Renal pelvis (tissue), 4 donors: ENCODE data around the gene GIMAP5. TPM values are rescaled to one million over a fixed set of nuclear protein-coding genes. Genes with fewer than 3 reads are reported as not detected.

ENCODE experiments used
- DNase-seq: peaks from one replicate; pipeline ENCODE4 v3.0.0-alpha.2; 2013
- polyA plus RNA-seq, 3 donors: library from polyadenylated mRNA; unstranded; fragments of 120-200 nt; gene quantifications; one replicate each; pipeline ENCODE4 v1.2.1, GENCODE V29; 2013; ENCODE audit not compliant: insufficient read length in 3 of 3

The GIMAP5 gene
- polyA plus RNA-seq, 3 donors: 4.3 to 7.3 (median 6.1) TPM

DNA sequence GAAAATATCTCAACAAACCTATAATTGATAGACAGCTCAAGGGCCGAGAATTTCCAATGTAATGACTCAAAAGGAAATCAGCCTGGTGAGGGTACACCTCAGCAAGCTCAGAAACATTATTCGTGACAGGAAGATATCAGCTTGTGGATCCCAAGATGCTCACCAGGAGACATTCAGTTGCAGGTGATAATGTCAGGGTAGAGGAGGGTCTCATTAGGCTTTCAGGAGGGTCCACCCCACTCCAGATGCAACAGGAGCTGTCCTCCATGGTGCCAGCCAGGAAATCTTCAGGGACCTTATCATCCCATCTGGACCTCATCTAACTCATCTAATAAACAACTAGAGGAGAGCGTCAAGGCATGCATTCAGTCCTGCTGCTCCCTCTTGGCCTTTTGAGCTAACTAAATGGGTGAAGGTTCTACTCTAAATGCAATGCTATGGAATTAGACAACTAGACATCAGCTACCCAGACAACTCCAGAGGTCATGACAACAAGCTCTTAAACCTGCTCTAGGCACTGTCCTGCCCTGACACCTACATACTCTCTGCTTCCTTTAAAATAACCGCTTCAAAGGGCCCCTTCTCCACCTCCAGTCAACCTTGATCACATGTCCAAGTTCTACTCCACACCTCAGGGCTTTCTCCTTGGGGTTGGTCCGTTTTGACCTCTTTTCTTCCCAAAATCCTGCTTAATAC, 4.3 kb upstream of the GIMAP5 start:
- no peak for DNase-seq

GRCh38 chr7:150733482-150734095, 3.6 kb upstream of the GIMAP5 start:
- no peak for DNase-seq

DNA sequence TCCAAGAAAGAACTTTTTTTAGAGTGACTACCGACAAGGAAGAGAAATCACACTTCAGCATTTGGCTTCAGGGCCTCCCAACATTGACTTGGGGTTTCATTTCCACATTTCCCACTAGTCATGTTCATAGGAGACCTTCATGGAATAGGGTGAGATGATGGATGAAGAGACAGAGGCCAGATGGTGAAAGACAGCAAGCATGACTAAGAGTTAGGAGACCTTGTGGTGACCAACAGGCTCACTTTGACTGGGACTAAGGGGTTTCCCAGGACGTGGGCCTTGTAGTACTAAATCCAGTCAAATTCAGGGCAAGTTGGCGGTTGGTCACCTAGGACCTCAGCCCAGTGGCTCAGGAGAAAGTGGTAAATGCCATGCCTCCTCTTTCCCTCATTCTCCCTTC, 3.0 kb upstream of the GIMAP5 start:
- DNase-seq: no peak

DNA sequence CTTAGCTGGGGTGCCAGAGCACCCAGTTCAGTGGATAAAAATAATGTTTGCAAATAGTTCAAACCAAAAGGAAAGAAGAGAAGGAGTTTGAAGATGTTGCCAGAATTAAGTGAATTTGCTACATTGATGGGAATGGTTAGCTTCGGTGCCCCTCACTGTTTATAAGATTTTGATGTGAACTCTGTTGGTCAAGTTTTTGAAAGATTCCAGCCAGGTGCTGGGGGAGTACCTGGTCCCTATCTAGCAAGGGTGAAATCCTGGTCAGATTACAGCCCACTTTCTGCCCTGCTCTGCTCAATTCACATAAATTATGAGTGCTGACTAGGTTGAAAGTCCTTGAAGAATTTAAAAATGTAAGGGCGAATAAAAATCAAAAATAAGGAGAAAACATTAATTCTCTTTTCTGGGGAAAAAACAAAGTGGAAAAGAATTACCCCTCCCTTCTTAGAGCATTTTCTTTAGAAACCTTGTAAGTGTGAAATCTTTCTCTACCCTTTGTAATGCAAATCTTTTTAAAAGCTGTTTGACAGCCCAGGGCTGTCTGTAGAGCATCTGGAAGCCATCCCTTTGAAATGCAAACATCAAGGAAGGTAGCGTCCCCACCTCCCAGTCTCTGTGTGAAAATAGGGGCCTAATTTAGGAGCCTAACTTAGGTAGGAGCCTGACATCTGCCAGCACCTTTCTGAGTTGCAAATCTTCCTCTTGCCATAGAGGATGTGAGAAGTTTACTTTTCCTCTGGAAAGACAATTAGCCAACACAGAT, 1.4 kb upstream of the GIMAP5 start:
- DNase-seq: no peak

DNA sequence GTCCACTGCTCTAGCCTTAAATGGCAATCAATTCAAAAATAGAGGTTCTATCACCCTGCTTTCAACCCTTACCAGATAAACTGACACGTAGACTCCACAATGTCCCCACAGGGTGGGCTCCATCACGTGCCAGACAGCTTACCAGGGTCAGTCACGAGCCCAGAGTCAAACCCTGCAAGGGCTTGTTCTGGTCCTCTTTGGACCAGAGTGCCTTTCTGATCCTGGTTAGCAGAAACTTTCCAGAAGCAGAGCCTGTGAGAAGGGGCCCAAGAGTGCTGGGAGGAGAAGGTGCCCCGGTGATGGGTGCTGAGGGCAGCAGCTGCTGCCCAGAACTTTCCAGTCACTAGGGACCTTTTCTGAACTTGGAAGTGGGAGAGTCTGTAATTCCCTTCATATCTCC, 354 bp upstream of the GIMAP5 start:
- DNase-seq: no peak

DNA sequence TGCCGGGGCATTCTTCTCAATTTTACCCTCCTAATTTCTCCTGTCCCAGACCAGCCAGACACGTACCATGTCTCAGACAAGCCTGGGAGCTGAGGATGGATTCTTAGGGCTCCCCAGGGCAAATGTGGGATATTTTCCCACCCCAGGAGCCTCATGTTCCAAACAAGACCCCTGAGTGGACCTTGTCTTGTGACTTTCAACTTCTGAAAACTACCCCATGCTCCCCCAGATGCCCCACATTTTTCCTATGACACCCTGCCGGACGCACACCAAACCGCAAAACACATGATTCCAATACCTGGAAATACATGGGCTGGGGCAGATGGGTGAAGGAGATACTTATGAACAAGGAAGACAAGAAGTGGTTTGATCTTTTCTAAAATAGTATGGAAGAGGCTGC, 874 bp downstream of the GIMAP5 start:
- DNase-seq: no peak

- DNase-seq: no peak
Observed at GRCh38 chr7:150738591-150739001, 1.4 kb downstream of the GIMAP5 start.

DNA sequence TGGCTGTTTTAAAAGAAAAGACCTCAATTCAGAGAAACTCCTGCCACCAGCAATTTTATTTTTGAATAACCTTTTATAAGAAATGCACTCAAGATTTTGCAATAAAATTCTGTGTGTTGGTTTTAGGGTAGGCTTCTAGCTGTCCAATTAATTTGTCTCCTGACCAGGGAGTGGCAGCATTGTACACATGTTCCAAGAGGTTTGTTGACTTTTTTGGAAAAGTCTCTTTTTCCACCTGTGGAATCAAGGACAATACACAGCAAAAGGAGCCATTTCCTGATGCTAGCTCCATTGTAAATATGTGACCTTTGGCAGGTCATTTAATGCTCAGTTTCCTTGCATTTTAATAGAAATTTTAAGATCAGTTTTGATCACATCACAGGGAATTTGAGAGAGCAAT, 1.8 kb downstream of the GIMAP5 start:
- DNase-seq: no peak

GRCh38 chr7:150740053-150740452, 2.8 kb downstream of the GIMAP5 start:
- no peak for DNase-seq

GRCh38 chr7:150742286-150742968, 5.2 kb downstream of the GIMAP5 start:
- DNase-seq: no peak

DNA sequence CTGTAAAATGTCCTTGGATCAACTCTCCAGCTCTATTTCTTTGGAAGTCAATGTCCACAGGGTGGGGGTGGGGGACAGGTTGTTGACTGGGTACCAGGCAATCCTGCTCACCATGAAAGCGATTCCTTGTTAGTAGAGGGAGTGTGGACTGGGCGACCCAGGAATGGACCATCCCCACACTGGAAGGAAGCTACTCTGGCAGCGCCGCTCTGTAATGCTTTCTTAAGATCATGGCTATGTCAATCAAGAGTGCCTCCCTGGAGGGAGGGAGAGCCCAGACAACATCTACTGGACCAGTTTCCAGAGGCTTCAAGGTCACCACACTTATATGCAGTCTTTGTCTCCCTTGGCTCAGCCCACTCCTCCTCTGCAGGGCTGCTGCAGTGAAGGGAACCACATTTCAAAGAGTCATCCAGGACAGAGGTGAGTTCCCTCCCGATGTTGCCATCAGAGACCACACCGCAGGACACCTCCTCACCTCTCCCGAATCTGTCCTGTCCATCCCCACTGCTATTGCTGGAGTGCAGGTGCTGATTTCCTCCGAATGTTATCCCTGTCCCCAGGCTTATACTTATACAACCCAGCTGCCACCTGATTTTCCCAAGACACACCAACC, 6.9 kb downstream of the GIMAP5 start:
- DNase-seq: no peak

GRCh38 chr7:150745086-150745485, 7.9 kb downstream of the GIMAP5 start:
- DNase-seq: no peak

DNA sequence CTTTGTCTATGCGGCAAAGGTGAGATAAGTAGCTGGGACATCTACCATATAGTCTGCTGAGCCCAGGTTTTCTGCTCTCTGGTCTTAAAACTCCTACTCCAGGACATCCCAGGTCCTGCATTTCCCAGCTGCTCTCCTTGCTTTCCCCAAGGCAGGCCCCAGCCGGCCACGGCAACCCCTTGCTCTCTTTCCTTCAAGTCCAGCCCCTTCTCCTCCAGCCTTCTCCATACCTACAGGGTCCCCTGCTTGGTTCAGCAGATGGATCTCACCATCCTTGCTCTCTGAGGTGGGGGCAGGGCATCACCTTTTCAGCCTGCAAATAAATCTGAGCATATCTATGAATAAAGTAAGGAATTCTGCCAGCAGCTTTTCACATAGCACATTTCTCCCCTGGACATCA, 8.7 kb downstream of the GIMAP5 start:
- DNase-seq: no peak

- no peak for DNase-seq
Observed at GRCh38 chr7:150746921-150747320, 9.7 kb downstream of the GIMAP5 start.

DNA sequence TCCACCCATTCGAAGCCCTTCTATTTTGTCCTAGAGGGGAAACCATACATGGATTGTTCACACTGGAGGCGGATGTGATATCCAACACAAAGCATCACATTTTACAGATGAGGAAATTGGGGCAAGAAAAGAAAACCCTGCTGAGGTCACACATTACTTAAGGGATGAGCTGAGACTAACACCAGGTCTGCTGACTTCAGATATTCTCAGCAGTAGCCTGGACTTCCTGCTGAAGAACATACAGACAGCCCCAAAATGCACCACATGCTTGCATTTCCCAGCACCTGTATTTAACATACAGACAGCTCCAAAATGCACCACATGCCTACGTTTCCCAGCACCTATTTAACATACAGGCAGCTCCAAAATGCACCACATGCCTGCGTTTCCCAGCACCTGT, 11.2 kb downstream of the GIMAP5 start:
- no peak for DNase-seq

GRCh38 chr7:150751702-150752101, 14.5 kb downstream of the GIMAP5 start:
- DNase-seq: no peak

- no peak for DNase-seq
Observed at GRCh38 chr7:150753239-150753638, 16.0 kb downstream of the GIMAP5 start.

GRCh38 chr7:150753826-150754603, 16.8 kb downstream of the GIMAP5 start:
- no peak for DNase-seq

- no peak for DNase-seq
Observed at GRCh38 chr7:150754951-150755350, 17.7 kb downstream of the GIMAP5 start.

- no peak for DNase-seq
Observed at GRCh38 chr7:150755473-150756099, 18.4 kb downstream of the GIMAP5 start.

DNA sequence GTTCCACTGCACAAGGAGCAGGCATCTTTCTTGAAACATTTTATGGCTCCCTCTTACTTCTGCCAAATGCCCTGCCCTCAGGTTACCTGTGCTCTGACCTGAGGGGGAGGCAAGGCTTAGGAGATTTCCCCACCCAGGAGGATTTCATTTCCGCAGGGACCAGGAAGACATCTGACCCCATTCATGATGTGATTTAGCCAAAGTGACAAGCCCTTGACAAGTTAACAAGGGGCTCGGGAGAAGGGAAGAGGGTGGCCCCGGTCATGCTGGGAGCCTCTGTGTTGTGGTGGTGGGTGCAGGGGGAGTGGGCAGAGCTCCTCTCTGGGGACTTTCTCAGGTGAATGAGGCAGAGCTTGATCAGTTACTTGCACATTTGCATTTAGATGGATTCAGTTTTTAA, 18.9 kb downstream of the GIMAP5 start:
- no peak for DNase-seq
